Measurements from ENCODE around the gene RND1. TPM values are rescaled to one million over a fixed set of nuclear protein-coding genes. Genes with fewer than 3 reads are reported as not detected.
"Not testable (repeated sequence)": the region's sequence is repeated elsewhere in the genome, so short reads cannot be mapped to it uniquely, and the experiment has no call there.

The RND1 gene
- total RNA-seq (2014; rRNA removed), result not detected in 2 replicates
- polyA plus RNA-seq (2012), result 0.10 TPM

- peak; percentile 81 for DNase-seq (ENCODE audit: low read depth)
These were observed at the start of gene RND1 for GRCh38 chr12:48865281-48866051. TSS of gene RND1 (minus strand) at chr12:48865870. CDS start at chr12:48865767, 103 bp downstream.

GRCh38 chr12:48910196-48910595 lies 44.5 kb upstream of the RND1 start:
- DNase-seq (ENCODE audit: low read depth), result no peak

GRCh38 chr12:48909698-48910097 lies 44.0 kb upstream of the RND1 start:
- DNase-seq (ENCODE audit: low read depth), result not testable (repeated sequence)

GRCh38 chr12:48907245-48907644 lies 41.6 kb upstream of the RND1 start:
- DNase-seq (ENCODE audit: low read depth), result no peak

- peak; percentile 75 for DNase-seq (ENCODE audit: low read depth)
These were observed 38.3 kb upstream of the RND1 start for GRCh38 chr12:48903982-48904411.

GRCh38 chr12:48903363-48903981 lies 37.8 kb upstream of the RND1 start:
- DNase-seq (ENCODE audit: low read depth), result no peak

GRCh38 chr12:48901278-48901677 lies 35.6 kb upstream of the RND1 start:
- no peak for DNase-seq (ENCODE audit: low read depth)

- no peak for DNase-seq (ENCODE audit: low read depth)
These were observed 34.0 kb upstream of the RND1 start for GRCh38 chr12:48899651-48900050.

- peak; percentile 22 for DNase-seq (ENCODE audit: low read depth)
These were observed 28.6 kb upstream of the RND1 start for GRCh38 chr12:48894271-48894670.

GRCh38 chr12:48890657-48891418 lies 25.2 kb upstream of the RND1 start:
- peak; percentile 53 for DNase-seq (ENCODE audit: low read depth)

- no peak for DNase-seq (ENCODE audit: low read depth)
These were observed 24.0 kb upstream of the RND1 start for GRCh38 chr12:48889679-48890078.

GRCh38 chr12:48883305-48884161 lies 17.9 kb upstream of the RND1 start:
- DNase-seq (ENCODE audit: low read depth), result no peak

- no peak for DNase-seq (ENCODE audit: low read depth)
These were observed 17.3 kb upstream of the RND1 start for GRCh38 chr12:48882972-48883304.

- no peak for DNase-seq (ENCODE audit: low read depth)
These were observed 16.6 kb upstream of the RND1 start for GRCh38 chr12:48882315-48882687.

- no peak for DNase-seq (ENCODE audit: low read depth)
These were observed 16.1 kb upstream of the RND1 start for GRCh38 chr12:48881686-48882314.

GRCh38 chr12:48880647-48881046 lies 15.0 kb upstream of the RND1 start:
- no peak for DNase-seq (ENCODE audit: low read depth)

- DNase-seq (ENCODE audit: low read depth), result no peak
These were observed 12.9 kb upstream of the RND1 start for GRCh38 chr12:48878548-48878947.

- no peak for DNase-seq (ENCODE audit: low read depth)
These were observed 10.4 kb upstream of the RND1 start for GRCh38 chr12:48875944-48876515.

- not testable (repeated sequence) for DNase-seq (ENCODE audit: low read depth)
These were observed 7.9 kb upstream of the RND1 start for GRCh38 chr12:48873534-48873933.

GRCh38 chr12:48873096-48873495 lies 7.4 kb upstream of the RND1 start:
- no peak for DNase-seq (ENCODE audit: low read depth)

GRCh38 chr12:48869191-48869590 lies 3.5 kb upstream of the RND1 start:
- DNase-seq (ENCODE audit: low read depth), result no peak

All from LHCN-M2 (cell line).